GM12801 (cell line): ENCODE measurements around the gene PLCL2.

Experiments used
- CTCF ChIP-seq: IDR thresholded peaks from one replicate; pipeline ENCODE4 v1.5.1; 2011; ENCODE audit warnings: control low read depth; ENCODE audit not compliant: insufficient read length; ENCODE audit errors: extremely low read depth

PLCL2 gene

GRCh38 chr3:17103579-17103978, 218.8 kb downstream of the PLCL2 start:
- no peak for TF ChIP-seq CTCF

GRCh38 chr3:17110660-17111396, 226.1 kb downstream of the PLCL2 start:
- no peak for TF ChIP-seq CTCF

GRCh38 chr3:17111586-17111985, 226.8 kb downstream of the PLCL2 start:
- no peak for TF ChIP-seq CTCF

GRCh38 chr3:17115186-17115585, 230.4 kb downstream of the PLCL2 start:
- TF ChIP-seq CTCF: no peak

- no peak for TF ChIP-seq CTCF
These were observed 231.3 kb downstream of the PLCL2 start for GRCh38 chr3:17116007-17116600.

GRCh38 chr3:17118771-17119170, 234.0 kb downstream of the PLCL2 start:
- no peak for TF ChIP-seq CTCF

- no peak for TF ChIP-seq CTCF
These were observed 234.7 kb downstream of the PLCL2 start for GRCh38 chr3:17119201-17120072.
